ENCODE data around the gene SDK1.
"Not testable (repeated sequence)": the region's sequence is repeated elsewhere in the genome, so short reads cannot be mapped to it uniquely, and the experiment has no call there.

Gene SDK1

GRCh38 chr7:3753868-3754267, 452.8 kb downstream of the SDK1 start:
- DNase-seq: no peak

GRCh38 chr7:3754493-3755341, 453.7 kb downstream of the SDK1 start:
- DNase-seq: no peak

- not testable (repeated sequence) for DNase-seq
These were observed 454.9 kb downstream of the SDK1 start for GRCh38 chr7:3755778-3756453.

- no peak for DNase-seq
These were observed 456.0 kb downstream of the SDK1 start for GRCh38 chr7:3757059-3757458.

GRCh38 chr7:3760651-3761050, 459.6 kb downstream of the SDK1 start:
- DNase-seq: no peak

- DNase-seq: no peak
These were observed 461.2 kb downstream of the SDK1 start for GRCh38 chr7:3762146-3762831.

- DNase-seq: no peak
These were observed 467.1 kb downstream of the SDK1 start for GRCh38 chr7:3767917-3768777.

- DNase-seq: no peak
These were observed 470.9 kb downstream of the SDK1 start for GRCh38 chr7:3771906-3772305.

GRCh38 chr7:3778345-3778744, 477.3 kb downstream of the SDK1 start:
- DNase-seq: no peak

GRCh38 chr7:3780016-3780415, 479.0 kb downstream of the SDK1 start:
- DNase-seq: no peak

- no peak for DNase-seq
These were observed 479.5 kb downstream of the SDK1 start for GRCh38 chr7:3780525-3780924.

- DNase-seq: no peak
These were observed 480.6 kb downstream of the SDK1 start for GRCh38 chr7:3781607-3782006.

GRCh38 chr7:3787717-3788264, 486.7 kb downstream of the SDK1 start:
- no peak for DNase-seq

- DNase-seq: no peak
These were observed 489.8 kb downstream of the SDK1 start for GRCh38 chr7:3790803-3791202.

- DNase-seq: no peak
These were observed 490.3 kb downstream of the SDK1 start for GRCh38 chr7:3791327-3791726.

GRCh38 chr7:3795141-3795540, 494.1 kb downstream of the SDK1 start:
- DNase-seq: no peak

- no peak for DNase-seq
These were observed 494.7 kb downstream of the SDK1 start for GRCh38 chr7:3795781-3796180.

- no peak for DNase-seq
These were observed 504.1 kb downstream of the SDK1 start for GRCh38 chr7:3805151-3805550.

GRCh38 chr7:3806516-3806915, 505.5 kb downstream of the SDK1 start:
- DNase-seq: no peak

- no peak for DNase-seq
These were observed 506.8 kb downstream of the SDK1 start for GRCh38 chr7:3807824-3808223.

GRCh38 chr7:3821488-3821887, 520.4 kb downstream of the SDK1 start:
- DNase-seq: no peak

GRCh38 chr7:3825491-3825890, 524.4 kb downstream of the SDK1 start:
- no peak for DNase-seq

GRCh38 chr7:3832199-3832598, 531.1 kb downstream of the SDK1 start:
- DNase-seq: no peak

All from islet precursor cell (in vitro differentiated cells).